ENCODE data around the gene LGR4.

LGR4 gene

DNA sequence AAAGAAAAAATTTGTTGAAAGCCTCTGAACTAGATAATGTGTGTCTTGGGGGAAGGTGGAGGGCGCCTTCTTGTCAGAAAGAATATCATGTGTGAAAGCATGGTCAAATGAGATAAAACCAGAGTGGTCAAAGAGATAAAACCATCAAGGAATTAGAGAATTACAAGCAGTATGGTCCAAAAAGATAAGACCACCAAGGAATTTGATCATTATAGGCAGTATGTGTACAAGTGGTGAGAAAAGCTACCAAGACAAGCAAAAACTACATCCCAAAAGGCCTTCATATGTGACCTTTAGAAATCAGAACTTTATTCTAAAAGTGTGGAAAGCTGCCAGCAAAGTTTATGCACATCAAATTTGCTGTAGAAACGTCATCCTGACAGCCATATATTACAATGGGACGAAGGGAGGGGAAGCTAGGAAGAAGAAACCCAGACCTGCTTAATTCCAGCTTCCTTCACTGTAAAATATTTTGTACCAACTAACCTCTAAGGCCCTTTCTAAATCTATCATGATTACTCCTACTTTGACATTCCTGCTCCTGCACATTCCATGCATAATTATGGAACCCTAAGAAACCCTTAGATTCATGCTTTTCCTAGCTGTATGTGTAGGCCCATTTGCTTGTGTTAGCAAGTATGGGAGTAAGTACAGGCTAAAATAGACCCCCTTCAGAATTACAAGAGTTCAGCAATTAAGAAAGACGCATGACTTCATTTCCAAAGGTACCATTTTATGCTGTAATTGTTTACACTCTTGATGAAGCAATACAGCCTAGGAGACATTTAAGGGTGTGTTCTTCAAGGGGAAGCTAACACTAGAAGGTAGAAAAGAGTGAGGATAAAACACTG lies 51.6 kb downstream of the LGR4 start:
- DNase-seq: no peak

DNA sequence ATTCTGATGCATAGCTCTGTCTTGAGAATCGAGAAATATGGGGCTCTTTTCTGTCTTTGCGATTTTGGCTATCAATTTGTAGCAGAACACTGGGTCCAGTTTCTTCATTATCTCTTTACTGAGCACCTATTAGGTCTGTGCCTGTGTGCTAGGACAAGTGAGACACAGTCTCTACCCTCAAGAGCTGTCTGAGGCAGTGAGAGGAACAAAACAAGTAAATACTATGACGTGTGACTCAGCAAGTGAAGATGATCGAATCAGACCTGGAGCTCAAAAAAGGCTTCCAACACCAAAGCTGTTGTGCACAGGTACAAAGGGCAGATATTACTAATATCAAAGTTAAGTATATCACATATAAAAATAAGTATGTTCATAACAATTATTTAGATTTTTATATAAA lies 52.4 kb downstream of the LGR4 start:
- DNase-seq: no peak

DNA sequence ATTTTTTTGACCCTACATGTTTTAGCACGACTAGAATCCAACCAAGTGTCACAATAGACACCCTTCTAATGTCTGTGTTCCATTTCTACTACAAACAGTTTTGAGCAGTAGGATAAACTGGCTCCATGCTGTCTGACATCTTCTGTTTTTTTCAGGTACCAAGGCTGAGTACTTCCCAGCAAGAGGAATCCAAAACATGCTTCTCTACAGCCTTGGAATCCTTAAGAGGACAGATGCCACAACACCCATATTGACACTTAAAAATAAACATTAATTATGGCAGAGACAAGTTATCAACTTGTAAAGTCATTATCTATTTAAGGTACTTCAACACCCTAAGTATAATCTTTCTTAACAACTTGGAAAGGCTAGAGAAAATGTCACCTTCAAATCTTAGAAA lies 54.2 kb downstream of the LGR4 start:
- DNase-seq: no peak

DNA sequence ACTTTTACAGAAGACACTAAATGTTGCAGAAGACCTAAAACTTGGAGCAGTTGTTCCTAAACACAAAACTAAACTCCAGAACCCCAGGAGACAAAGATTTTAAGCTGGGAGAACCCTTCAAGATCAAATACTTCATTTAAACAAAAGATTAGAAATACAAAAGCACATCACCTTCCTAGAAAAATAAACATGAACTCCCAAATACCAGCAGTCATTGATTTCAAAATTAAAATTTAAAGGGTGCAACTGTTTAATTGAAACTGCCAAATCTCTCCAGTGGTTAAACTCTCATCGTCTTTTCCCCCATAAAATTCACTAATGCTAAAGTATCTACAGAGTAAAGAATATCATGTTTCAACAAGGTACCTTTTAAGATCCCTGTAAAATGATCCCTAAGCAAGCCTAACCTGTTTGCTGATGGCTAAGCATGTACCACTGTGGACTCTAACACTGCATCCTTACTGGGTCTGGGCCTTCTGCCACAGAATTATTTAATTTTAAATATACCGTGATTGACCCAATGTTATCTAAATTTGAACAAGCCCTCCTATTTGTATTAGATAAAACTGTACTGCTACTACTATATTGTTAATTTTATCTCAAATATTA lies 55.9 kb downstream of the LGR4 start:
- no peak for DNase-seq

DNA sequence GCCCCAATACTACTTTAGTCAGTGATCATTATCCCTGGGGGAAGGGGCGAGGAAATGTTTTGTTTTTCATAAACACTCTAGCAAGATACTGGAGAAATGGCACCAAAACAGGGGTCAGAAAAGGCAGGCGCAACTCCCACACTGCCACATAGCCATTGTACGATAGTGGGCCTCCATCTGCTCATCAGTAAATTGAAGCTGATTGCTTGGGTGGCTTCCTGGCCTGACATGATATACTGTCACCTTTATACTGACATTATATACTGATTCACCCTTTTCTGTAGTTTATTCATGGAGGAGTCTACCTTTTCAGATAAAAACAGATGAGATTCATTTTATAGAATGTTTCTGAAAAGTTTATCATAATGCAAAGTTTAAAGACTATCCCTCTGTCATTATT lies 57.9 kb downstream of the LGR4 start:
- DNase-seq: no peak

DNA sequence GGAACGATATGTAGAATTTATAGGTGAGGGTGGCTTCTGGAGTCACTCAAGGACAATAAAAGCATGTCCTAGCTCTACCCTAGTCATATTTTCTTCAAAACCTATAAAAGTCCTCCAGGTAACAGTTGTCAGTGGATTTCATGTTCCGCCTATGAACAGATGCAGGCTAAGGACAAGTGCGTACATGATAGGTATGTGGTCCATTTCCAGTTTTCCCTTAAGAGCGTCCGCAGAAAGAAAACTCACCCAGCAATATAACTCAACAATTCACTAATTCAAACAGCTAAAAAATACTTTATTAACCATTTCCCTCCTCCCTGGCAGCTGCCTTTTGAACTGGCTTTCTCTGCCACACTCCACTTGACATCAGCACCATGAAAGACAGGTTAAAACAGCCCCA lies 59.4 kb downstream of the LGR4 start:
- no peak for DNase-seq

DNA sequence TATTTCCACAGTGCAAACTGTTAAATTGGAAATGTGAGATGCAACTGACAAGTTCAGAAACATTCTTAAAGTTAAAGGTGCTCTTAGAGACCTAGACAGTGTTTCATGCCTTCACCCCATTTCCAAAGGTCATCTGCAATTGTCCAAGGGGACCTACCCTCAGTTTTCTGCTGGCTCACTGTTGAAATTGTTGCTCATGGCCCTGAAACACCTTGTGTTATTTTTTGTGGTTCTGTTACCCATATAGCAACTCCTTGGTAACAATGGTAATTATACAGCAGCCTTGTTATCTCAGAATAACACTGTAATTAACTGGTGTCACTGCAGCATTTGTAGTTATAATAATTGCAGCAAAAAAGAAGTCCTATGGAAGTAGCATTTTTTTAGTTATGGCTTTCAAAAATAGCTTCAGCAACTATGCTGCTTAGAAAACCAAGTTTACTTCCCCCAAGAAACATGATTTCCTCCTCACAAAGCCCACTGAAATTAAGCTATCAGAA lies 60.3 kb downstream of the LGR4 start:
- no peak for DNase-seq

DNA sequence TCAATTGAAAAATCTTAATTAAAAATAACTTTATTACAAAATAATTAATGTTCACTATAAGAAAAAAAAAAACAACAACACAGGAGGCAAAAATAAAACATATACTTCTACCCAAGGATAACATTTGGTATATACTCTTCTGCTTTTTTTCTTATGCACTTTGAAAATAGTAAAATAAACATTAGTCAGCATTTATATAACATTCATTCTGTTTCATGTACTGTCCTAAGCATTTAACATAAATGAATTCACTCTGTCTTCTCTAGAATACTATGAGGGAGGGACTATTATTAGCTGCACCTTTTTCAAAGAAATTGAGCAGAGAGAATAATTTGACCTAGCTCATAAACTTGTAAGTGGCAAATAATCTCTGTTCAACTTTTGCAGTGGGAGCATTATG lies 61.3 kb downstream of the LGR4 start:
- no peak for DNase-seq

DNA sequence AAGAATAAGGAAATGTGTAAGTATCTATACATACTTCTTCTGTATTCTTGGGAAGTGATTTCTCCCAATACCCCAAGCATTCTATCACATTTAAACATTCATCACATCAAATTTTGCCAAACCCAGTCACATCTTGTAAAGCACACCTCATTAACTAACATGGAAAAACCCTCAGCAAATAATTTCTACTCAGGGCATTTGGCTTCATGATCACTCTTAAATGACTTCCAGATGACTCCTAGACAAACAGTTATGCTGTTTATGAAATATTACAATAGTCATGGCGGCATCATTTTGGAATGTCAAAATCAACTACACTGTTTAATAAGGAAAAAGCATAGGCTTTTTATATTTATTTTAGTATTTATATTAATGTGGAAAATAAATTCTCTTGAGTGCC lies 62.3 kb downstream of the LGR4 start:
- DNase-seq: no peak

DNA sequence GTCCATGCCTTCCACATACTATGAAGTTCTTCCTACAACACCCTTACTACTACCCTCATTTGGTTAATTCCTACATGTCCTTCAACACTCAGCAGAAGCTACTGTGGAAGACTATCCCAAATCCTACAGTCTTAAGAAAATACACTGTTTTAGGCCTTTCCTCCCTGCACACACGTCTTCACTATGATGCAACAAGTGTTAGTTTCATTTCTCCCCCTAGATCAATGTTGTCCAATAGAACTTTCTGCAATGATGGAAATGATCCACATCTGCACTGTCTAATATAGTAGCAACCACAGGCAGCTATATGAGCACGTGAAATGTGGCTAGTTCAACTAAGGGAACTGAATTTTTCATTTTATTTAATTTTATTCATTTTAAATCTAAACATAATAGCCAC lies 62.8 kb downstream of the LGR4 start:
- no peak for DNase-seq

DNA sequence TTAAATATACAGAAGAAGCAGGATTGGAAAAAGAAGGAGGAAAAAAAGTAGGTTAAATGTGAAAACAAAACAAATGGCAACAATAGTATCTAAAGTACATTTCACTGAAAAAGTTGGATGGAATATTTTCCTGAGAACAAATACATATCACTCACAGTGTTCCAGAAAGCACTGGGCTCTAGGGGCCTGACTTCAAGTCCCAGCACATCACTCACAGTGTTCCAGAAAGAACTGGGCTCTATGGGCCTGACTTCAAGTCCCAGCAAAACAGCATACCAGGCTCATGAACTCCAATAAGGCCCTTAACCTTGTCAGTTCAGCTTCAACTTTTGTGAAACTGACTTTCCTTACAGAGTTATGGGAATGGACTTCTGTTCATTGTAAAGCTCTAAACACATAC lies 63.5 kb downstream of the LGR4 start:
- no peak for DNase-seq

DNA sequence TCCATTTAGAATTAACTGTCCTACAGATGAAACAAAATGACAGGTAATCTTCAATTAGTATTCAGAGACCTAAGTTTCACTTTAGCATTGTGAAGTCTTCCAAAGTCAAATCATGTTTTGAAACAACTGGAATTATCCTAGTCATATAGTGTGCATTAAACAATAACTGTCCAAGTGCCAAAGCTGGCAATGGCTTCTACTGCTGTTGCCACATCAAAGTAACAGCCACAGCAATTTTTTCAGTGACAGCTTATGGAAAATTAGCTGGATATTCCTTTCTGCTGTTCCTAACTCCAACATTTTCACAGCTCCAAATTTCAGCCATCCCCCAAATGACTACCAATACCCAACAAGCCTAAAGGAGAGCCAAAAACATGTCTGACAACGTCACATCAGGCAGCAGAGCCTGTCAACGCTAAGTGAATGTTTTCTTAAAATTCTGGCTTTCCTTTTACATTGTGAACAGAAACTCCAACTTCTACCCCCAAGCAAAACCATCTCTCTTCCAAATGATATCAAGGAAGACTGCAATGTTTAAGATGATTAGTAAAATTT lies 64.3 kb downstream of the LGR4 start:
- DNase-seq: no peak

DNA sequence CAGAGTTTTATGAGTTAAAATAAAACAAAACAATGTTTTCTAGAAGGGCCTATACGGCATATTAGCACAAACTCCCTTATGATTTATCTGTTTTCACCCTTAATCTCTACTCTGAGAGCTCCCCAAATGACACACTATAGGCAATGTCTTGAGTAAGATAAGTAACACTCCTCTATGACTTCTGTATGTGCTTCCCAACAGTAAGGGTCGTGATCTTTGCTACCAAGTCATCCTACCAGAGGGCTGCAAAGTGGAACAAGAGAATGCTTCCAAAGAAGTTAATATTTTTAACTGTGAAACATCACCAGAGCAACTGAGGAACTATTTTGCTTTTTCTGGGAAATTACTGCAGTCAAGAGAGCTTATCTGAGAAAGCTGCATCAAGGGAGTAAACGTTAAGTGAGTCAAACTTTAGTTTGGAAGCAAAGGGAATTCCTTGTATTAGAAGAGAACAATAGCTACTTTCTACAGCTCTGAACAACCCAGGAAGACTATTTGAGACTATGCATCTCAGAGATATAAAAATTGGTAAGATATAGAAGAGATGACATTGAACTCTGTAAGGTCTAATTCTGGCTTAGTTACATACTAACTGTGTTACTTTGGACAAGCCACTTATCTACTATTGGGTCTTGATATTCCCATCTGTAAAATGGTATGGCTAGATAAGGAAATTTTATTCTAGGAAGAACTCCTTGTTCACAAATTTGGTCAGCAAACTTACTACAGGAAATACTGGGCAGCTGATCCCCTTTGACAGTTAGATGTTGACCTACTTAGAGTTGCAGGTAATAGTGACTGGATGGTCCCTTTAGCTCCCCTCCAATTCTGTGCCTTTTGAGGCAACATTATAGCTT lies 65.9 kb downstream of the LGR4 start:
- no peak for DNase-seq

DNA sequence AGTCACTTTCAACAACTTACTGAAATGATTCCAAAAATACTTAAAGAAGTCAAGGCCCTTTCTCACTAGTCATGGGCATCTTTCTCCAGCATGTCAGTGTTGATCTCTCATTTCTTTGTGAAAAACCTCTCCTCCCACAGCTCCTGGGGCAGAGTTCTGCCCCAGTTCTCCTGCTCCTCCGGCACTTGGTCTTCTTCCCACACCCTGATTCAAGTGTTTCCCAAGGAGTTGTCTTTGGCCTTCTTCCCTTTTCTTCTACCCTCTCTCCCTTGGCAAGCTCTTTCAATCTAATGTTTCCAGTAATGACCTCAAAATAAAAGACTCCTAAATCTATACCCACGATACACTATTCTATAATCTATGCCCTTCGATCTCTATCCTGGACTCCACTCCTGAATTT lies 67.5 kb downstream of the LGR4 start:
- DNase-seq: no peak

DNA sequence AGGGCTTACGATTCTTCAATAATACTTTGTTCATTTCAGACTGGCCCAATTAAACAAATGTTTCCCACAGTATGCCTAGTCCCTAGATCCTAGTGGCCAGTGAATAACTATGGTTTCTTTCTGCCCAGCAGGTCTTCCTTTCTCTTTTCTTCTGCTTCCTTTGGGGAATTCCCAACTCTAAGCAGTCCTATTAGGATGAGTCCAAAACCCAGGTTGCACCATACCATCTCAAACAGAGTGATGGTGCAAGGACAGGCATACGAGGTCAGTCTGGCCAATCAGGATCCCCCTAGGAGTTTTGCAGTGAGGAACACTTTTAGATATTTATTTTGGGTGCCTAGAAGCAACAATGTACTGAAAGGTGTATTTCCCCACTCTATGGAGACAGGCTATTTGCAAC lies 68.2 kb downstream of the LGR4 start:
- DNase-seq: no peak

DNA sequence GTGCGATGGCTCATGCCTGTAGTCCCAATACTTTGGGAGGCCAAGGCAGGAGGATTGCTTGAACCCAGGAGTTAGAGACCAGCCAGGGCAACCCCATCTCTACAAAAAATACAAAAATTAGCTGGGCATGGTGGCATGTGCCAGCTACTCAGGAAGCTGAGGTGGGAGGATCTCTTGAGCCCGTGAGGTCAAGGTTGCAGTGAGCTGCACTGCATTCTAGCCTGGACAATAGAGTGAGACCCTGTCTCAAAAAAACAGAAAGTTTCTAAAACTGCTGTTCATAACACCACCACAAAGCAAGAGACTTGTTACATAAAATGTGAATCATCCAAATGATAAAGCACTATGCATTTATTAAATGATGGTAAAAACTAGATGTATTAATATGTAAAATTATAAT lies 69.4 kb downstream of the LGR4 start:
- DNase-seq: no peak

DNA sequence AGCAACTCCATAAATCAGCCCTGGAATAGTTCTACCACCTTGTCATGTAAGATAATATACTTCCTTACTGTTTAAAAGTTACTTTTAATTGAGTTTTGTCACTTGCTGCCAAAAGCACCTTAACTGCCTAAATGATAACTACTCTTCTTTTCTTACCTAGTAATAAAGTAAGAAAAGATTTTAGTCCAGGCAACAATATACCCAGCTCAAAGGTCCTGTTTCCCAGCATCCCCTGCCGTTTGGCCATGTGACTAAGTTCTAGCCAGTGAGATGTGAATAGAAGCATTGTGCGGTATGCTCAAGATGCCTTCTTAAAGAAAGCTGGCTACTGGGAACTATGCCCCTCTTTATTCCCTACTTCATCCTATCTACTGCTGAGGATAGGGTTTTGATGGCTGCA lies 70.1 kb downstream of the LGR4 start:
- no peak for DNase-seq

DNA sequence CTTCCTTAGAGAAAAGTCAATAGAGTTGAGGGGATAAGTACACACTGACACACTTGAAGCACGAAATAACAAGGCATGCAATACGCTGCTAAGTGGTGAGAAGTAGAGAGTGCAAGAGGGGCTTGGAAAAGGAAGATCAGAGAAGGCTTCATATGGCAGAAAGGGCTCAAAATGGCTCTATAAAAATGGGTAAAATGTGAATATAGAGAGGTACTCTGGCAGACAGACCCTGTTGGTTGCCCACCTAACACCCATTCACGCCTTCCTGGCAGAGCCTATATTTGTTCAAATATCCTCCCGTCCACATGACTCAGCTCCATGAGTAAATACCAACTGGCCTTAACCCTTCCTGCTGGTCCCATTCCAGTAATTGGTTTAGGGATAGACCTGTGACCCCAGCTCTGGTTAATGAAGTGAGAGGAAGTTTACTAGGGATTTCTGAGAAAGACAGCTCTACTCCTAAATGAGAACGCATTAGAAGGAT lies 70.7 kb downstream of the LGR4 start:
- DNase-seq: no peak

DNA sequence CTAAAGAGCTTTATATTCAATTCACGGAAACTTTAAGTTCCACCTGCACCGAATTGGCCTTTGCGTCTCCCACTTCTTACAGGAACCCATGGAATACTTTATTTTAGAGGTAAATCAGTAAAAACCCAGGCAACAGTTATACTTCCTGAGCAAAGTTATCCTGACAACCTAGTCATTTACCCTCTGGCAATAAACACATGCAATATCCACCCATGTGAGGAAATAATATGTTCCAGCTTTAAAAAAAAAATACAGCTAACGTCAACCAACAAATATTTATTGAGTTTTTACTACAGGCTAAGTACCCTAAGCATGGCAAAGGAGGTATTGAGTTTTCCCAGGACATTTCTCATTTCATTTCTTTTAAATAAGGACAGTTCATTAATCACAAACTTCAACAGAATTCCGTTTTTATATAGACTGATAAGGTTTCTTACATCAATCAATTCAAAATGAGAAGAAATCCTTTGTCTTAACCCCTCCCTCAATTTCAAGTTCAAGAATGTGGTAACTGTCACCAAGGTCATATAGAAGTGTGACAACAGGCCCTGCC lies 71.2 kb downstream of the LGR4 start:
- DNase-seq: no peak

DNA sequence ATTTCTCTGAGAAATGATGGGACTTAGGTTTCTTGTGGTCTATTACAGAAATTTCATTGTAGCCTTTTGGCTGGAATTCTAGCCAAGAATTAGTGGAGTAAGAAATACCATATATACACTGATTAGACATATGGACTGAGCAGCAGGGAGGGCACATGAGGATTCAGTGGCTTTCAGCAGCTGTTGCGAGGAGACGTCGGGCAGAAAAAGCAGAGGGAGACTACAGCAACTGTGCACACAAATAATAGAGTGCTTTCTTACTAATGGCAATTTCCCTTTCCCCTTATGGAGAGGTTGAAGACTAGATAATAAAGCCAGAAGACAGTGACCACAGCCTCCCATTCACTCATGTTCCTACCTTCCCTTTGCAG lies 74.2 kb downstream of the LGR4 start:
- DNase-seq: no peak

DNA sequence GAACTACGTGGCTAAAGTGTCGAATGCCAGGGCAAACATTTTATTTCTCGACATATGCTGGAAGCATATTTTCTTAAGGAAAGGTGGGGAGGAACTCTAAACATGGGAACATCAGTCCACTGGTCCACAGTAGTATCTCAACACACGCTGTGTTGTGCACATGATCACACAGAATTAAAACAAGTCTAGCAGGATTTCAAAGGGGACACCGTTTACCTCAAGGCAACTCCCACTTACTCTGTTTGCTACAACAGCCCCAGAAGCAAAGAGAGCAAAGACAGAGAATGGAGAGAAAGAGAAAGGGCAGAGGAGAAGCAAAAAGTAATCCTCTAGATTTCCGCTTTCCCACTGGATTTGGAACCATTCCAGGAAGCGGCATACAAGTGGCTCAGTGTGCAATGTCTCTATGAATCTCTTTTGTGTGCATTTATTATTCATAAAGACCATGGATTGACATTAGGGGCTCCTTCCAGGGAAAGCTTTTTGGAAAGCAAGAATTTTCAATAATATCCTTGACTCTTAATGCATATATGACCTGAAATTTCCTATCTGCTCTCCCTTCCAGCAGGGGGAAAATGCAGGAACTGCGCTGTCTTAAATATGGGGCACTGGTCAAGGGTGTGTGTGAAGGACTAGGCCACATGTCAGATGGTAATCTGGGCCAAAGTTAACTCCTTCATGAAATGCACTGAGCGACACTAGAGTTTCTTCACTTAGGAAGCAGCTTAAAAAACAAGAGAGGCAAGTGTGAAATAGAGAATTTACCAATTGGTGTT lies 74.8 kb downstream of the LGR4 start:
- no peak for DNase-seq

DNA sequence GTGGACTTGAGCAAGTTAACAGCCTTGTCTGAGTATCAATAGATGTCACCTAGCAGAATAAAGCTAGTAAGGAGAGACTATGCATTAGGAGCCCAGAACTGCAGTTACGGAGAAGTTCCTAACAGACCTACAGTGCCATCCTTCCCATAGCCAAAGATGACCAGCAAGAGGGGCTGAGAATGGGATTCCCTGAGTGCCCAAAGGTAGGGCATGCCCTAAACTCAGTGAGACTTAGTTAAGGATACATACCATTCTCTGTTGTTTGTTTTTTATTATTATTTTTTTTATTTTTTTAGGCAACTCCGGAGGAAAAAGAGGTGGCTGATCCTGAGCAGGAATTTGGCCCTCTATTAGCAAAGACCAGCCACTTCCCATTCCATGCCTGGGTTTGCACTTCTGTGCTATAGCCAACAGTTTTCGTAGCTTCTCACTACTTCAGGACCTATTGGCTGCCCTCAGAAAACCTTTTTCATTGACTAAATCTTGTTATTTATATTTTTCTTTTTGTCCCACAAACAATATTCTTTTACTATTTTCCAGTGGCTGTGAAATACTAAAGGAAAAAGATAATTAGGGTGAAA lies 76.2 kb downstream of the LGR4 start:
- DNase-seq: no peak
